GM10266 (cell line): ENCODE results near the gene BMPR1B.

Experiments
- DNase-seq: peaks from one replicate; pipeline ENCODE4 v3.0.0; 2012; ENCODE audit errors: extremely low spot score
- TF ChIP-seq, protein P1 (sequence below): IDR thresholded peaks from 2 replicates; pipeline ENCODE4 v1.5.1; 2012; ENCODE audit warnings: mild to moderate bottlenecking, low read depth; ENCODE audit not compliant: control insufficient read depth, insufficient read depth; ENCODE audit errors: missing control alignments

The BMPR1B gene

DNA sequence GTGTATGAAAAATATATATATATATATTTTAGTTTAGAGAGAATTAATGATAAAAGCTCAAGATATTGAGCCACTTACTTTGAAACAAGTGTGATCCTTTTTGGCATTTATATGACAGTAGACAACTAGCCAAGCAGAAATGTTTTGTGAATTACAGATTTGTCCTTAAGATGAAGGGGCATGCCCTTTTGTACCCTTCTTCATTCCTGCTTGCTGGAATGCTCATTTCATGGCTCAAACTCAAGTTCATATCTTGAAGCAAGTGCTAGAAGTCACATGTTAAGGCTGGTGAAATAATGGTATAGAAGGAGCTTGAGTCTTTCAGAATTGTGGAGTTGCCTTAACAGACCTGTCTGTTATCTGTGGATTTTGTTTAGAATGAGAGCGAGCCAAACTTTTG lies 203.0 kb downstream of the BMPR1B start:
- TF ChIP-seq, protein P1, sequence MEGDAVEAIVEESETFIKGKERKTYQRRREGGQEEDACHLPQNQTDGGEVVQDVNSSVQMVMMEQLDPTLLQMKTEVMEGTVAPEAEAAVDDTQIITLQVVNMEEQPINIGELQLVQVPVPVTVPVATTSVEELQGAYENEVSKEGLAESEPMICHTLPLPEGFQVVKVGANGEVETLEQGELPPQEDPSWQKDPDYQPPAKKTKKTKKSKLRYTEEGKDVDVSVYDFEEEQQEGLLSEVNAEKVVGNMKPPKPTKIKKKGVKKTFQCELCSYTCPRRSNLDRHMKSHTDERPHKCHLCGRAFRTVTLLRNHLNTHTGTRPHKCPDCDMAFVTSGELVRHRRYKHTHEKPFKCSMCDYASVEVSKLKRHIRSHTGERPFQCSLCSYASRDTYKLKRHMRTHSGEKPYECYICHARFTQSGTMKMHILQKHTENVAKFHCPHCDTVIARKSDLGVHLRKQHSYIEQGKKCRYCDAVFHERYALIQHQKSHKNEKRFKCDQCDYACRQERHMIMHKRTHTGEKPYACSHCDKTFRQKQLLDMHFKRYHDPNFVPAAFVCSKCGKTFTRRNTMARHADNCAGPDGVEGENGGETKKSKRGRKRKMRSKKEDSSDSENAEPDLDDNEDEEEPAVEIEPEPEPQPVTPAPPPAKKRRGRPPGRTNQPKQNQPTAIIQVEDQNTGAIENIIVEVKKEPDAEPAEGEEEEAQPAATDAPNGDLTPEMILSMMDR: no peak

DNA sequence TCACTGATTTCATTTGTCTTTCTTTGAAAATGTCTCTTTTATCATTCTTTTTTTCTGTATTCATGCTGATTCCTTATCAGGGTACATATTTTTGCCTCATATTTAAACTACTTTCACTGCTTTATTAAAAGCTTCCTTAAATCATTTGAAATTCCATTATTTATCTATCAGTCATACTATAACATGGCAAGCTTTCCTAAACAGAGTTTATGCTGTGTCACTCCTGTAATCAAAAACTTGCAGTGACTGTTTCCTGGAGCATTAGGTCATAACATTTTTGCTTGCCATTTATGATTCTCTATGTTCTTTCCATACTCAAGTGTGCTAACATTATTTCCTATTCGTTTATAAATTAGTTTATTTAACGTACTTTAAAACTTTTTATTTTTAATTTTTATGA lies 203.7 kb downstream of the BMPR1B start:
- TF ChIP-seq, protein P1: no peak
- no peak for DNase-seq

More for the DNA sequence above, 203.0 kb downstream of the BMPR1B start:
- no peak for DNase-seq

DNA sequence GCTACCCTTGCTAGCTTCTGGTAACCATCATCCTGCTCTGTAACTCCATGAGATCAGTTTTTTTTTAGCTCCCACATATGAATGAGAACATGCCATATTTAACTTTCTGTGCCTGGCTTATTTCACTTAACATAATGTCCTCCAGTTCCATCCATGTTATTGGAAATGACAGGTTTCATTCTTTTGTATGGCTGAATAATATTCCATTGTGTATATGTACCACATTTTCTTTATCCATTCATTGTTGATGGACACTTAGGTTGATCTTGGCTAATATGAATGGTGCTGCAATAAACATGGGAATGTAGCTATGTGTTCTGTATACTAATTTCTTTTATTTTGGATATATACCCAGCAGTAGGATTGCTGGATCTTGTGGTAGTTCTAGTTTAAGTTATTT lies 204.7 kb downstream of the BMPR1B start:
- no peak for DNase-seq

DNA sequence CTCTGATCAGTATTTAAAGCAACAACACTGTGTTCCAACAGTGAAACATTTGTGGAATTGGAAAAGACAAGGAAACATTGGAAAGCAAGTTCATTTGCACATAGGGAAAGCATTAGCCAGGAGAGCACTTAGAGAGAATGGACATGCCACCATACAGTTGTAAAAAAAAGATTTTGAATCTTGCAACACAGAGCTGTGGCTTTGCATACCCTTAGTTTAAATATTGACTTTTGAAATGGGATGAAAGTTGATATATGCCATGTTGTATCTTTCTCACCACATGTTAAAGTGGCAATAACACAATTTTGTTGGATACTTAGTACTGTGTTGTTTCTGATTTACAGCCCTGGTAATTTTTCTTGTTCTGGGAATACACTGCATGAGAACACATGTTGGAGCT lies 208.1 kb downstream of the BMPR1B start:
- TF ChIP-seq, protein P1: no peak
- DNase-seq: no peak

More for the DNA sequence above, 204.7 kb downstream of the BMPR1B start:
- TF ChIP-seq, protein P1: no peak

DNA sequence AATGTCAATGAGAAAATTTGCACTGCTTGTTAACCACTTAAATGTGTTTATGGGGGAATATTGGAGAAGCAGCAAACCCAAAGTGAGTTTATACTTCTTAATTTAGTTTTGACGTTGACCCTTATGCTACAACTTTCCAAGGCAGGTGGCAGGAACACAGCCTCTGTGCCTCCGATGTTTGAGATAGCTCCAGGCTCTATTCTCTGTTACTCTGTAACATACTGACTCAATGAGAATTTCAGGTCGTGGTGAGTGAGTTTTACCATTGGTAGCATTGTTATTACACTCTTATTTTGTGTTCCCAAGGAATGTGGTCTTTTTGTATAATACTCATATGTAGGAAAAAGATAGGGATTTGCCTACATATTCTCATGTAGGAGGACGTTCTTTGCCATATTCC lies 210.7 kb downstream of the BMPR1B start:
- TF ChIP-seq, protein P1: no peak
- no peak for DNase-seq

DNA sequence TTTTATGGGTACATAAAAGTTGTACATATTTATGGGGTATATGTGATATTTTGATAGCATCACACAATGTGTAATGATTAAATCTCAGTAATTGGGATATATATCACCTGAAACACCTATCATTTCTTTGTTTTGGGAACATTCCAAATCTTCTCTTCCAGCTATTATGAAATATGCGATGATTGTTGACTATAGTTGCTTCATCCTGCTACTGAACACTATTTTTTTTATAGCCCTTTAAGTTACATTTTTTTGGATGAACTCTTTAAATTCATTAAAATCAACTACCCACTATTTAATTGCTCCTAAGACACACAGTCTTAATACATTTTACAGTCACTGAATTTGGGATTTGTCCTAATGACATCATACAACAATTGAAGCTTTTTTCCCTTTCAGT lies 212.9 kb downstream of the BMPR1B start:
- DNase-seq: no peak
- TF ChIP-seq, protein P1: no peak

DNA sequence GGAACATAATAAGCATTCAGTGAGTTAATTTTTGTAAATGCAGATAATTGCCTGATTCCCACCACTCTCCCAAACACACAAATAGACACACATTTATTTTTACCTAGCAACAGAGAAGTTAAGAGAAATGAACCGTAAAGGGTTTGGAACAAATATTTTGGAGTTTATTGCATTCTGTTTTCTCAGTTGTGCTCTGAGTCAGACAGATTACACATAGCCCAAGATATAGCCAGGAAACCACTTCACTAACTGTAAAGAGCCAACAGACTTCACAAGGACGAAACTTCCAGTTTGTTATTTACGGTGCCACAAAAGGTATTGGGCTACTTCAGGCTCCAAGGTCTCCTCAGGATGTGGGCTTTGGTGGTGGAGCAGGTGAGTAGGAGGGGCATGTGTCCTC lies 217.0 kb downstream of the BMPR1B start:
- TF ChIP-seq, protein P1: no peak
- DNase-seq: no peak
